GM18858 (cell line): Measurements from ENCODE around the gene TRMT1.

Source experiments
- ATAC-seq: cut with Tn5 transposase; IDR thresholded peaks from one replicate; pipeline ENCODE4 v1.9.1; 2021; ENCODE audit not compliant: unreplicated experiment

Gene TRMT1

DNA sequence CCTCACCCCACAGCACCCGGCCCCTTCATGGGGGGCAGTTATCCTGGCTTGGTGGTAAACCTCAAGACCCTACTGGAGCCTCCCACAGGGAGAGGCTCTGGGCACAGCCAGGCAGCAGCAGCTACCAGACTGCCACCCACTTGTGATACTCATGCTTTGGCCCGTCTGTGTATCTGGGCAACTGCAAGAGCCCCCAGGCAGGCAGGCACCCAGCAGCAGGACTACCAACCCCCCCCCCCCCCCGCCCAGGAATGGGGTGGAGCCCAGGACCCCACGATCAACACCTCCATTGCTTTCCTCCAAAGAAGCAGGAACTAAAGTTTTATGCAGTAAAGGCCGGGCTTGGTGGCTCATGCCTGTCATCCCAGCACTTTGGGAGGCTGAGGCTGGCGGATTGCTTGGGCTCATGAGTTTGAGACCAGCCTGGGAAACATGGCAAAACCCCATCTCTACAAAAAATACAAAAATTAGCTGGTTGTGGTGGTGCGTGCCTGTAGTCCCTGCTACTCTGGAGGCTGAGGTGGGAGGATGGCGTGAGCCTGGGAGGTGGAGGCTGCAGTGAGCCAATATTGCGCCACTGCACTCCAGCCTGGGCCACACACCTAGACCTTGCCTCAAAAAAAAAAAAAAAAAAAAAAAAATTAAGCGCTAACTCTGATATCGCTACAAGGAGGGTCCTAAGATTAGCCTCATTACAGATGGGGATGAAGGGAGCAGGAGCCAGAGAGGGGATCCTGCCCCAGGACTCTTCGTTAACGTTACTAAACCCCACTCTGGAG lies 12.8 kb downstream of the TRMT1 start:
- no peak for ATAC-seq

DNA sequence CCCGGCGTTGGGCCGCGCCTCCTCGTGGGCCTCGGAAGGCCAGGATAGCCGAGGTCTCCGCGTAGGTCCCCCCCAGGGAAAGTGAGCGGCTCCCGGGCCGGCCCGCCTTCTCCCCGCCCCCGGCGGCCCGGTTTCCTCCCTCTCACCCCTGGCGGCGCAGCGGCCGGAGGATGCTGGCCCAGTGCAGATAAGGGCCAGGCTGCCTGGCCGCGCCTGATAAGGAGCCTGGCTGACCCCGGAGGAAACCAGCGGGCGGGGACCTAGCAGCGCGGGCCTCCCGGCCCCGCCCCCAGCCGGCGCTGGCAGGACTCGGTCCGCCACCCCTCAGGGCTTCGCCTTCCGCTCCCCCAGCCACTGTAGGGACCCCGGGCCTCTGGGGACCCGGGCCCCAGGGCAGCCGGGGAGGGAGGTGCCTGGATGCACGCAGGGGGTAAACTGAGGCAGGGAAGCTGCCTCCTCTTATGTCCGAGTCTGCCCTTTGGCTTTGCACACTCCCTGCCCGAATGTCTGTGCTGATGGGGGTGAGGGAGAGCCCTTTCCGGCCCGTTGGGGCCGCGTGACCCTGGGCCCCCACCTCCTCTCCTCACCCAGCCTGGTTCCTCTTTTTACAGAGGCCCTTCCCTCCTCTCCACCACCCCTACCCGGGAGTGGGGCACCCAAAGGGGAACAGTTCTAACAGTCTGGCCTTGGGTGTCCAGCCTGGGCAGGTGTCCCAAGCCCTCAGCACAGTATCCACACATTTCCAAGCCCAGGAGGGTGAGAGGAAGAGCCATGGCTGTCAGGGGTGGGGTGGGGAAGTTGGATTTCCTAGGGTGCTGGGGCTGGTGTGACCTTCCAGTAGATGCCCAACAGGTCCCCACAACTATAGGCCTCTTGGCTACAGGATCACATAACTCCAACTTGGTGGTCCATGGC lies 13.6 kb downstream of the TRMT1 start, which contains the start of gene LYL1:
LYL1 (minus strand) TSS at position 193 of the 915 bp plus-strand sequence. CDS start 1,687 bp downstream, outside the sequence.
- no peak for ATAC-seq

DNA sequence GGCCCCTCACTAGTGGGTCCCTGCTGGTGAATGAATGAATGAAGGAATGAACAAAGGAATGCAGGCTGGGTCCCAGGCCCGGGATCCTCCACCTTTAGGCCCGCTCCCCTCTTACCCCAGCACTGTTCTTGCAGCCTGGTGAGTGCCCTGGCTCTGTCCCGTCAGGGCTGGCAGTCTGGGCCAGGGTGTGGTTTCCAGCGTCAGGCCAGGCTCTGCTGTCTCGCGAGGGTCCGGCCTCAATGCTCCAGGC lies 14.2 kb downstream of the TRMT1 start:
- ATAC-seq: no peak

DNA sequence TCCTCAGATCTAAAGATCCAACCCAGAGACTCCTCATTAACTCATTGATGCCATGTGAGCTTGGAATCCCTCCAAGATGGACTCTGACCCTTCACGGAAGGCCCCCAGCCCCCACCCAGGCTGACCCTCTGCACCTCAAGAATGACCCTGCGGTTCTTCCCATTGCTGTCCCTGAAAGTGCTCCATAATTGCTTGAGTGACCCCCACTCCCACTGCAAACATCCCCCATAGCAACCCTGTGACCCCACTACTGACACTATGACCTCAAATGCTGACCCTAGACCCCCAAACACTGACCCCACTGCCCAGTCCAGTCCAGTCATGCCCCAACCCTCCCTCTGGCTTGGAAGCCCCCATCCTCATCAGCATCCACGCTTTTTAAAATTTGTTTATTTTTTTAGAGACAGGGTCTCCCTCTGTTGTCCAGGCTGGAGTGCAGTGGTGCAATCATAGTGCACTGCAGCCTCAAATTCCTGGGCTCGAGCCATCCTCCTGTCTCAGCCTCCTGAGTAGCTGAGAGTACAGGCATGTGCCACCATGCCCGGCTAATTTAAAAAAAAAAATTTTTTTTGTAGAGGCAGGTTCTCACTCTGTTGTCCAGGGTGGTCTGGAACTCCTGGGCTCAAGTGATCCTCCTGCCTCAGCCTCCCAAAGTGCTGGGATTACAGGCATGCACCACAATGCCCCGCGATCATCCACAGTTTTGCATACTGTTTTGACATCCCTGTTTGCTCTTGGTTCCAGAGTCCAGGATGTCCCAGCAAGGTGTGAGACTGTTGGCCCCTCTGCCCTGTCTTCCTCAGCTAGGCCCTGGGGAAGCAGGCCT lies 14.7 kb downstream of the TRMT1 start:
- ATAC-seq: no peak

DNA sequence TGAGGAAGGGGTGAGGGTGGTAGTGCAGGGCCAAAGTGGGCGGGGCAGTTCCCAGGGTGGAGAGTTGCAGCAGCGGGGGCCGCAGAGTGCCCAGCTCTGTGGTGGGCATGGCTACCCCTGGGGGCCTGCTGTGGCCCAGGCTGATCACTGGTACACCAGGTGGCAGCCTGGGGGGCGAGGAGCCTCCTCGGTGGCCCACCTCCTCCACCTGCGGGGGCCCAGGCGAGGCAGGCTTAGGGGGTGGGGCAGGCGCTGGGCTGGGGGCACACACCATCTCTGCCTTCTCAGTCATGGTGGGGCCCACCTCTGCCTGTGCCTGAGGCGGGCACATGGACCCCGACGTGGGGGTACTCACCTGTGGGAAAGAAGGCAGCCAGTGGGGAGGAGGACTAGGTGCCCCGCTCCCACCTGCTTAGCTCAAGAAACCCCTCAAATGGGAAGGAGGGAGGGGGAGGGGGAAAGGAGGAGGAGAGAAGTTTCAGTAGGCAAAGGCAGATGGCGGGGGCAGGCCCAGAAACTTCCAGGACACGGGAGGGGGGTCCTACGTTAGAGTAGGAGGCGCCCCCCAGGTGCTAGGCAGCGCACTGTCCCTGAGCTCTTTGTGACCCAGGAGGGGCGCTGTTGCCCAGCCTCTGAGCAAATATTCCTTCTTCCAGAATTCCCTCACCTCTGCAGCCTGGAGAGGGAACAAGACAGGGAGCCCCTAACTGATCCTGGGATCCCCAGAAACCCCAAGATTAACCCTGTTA lies 15.5 kb downstream of the TRMT1 start:
- no peak for ATAC-seq

DNA sequence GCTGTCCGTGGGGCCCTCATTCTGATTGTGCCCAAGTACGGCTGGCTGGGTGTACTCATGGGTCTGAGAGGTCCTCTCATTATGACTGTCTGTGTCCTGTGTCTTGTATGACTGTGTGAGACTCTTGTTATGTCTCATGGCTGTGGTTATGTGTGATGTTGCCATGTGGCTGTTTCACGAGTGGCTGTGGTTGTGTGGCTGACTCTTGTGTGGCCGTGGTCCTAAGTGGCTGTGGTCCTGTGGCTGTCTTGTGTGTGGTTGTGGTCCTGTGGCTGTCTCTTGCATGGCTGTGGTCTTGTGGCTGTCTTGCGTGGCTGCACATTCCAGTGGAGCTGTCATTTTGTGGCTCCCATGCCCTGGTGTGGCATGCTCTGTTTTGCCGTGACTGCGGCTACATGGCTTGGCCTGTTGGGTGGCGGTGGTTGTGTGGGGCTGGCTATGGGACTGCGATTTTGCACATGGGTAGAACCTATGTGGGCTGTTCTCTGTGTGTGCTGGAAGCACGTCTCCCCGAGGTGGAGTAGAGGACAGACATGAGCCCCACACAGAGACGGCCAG lies 16.4 kb downstream of the TRMT1 start:
- ATAC-seq: no peak

DNA sequence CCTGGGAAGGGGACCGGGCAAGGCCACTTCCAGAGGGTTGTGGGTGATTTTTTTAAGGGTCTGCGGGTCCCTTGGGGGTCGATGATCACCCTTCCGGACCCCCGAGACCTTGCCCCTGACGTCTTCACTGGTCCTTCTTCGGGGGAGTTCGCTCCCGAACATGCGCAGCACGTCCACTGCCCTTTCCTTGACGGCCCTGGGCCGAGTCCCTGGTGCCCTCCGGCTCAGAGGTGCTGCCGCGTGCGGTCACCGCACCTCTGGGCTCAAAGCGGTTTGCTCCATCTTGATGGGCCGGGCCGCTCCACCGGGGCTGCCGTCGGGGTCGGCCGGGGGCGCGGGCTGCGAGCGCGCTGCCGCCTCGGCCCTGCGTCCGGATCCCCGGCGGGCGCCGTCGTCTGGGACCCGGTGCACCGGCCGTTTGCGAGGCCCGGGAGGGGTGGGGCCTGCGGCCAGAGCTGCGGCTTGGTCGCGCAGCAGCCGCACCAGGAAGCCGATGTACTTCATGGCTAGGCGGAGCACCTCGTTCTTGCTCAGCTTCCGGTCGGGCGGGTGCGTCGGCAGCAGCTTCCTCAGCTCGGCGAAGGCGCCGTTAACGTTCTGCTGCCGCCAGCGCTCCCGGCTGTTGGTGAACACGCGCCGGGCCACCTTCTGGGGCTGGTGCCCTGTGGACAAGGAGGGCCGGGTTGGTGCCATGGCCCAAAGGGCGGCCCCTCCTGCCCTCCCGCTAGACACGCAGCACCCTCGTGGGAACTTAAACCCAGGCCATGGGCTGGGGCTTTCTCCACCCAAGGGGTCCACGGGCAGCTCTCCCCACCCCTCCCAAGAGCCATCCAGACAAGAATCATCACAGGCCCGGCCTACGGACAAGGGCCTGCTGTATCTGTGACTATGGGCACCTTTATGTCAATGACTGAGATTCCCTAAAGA lies 17.2 kb downstream of the TRMT1 start:
- ATAC-seq: no peak

DNA sequence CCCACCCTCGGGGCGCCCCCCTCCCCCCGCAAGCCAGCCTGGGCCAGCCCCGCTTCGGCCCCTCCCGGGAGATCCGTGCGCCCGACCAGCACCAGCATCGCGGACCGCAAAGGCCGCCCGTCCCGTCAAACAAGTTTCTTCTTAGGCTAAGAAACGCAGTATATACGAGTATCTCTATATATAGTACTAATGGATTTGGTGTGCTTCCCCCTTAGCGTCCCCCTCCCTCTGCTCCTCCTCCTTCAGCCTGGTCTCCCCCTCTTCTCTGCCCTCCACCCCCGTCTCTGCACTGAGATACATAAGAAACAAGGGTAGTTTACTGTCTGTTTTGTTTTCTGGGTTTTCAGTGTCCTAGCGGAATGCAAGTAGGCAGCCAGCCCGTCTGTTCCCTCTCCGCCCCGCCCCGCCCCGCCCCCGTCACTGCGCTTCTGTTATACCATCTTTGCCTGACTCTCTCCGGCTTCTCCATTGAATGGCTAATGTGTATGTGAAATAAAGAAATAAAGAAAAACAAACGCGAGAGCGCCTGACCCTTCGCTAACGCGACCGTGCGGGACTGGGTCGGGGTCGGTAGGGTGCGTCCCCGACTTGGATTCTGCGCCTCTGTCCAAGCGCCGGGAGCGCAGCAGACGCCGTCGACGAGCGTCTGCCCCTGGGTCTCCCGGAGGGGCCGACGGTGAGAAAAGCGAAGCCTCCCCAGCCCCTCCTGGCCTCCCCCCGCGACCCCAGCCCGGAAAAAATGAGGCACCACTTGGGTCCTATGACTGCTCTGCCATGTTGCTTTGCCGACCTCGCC lies 18.1 kb downstream of the TRMT1 start:
- no peak for ATAC-seq

DNA sequence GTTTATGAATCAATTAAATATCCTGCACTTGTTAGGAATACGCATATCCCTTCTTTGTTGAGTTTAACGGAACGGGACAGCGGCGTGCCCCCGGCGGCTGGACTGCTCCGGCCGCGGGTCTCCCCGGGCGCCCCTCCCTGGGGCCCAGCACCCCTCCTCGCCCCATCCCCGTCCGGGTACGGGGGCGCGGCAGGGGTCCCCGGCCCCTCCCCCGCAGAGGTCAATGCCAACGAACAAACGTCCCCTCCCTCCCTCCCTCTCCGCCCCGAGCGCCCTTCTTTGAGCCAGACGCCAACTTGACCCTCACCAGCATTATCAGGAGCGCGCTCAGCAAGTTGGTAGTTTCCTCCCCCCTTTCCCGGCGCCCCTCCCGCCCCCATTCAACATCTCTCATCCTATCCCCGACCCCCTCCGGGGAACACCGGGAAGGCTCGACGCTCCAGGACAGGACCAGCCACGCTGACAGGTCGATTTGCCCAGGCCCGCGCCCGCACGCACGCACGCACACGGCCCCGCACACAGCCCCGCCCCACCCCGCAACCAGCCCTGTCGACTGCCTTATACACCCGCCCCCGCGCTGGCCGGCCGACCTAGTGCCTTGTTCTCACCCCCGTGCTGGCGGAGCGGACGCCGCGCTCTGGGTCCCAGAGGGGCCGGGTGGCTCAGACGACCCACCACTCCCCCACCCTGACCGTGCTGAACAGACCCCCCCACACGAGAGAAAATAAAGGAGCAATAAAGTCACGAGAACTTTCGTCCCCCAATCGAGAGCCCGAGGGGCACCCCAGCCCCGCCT lies 18.9 kb downstream of the TRMT1 start:
- no peak for ATAC-seq

DNA sequence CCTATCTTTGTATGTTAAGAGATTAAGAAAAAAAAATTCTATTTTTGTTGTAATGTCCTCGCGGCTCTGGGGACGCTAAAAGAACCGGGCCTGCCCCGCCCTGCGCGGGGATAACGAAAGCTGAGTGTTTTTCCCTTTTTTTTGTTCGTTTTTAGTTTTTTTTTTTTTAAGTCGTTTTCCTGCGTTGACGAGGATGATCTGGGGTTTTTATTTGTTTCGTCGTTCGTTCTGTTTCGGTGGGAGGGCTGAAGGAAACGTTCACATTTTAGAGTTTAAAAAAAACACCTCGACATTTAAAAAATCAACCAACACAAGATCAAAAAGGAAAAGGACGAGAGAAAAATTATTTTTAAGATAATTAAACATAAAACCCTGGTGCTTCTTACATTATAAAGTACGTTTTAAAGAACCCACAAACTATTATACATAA lies 19.5 kb downstream of the TRMT1 start:
- ATAC-seq: no peak

DNA sequence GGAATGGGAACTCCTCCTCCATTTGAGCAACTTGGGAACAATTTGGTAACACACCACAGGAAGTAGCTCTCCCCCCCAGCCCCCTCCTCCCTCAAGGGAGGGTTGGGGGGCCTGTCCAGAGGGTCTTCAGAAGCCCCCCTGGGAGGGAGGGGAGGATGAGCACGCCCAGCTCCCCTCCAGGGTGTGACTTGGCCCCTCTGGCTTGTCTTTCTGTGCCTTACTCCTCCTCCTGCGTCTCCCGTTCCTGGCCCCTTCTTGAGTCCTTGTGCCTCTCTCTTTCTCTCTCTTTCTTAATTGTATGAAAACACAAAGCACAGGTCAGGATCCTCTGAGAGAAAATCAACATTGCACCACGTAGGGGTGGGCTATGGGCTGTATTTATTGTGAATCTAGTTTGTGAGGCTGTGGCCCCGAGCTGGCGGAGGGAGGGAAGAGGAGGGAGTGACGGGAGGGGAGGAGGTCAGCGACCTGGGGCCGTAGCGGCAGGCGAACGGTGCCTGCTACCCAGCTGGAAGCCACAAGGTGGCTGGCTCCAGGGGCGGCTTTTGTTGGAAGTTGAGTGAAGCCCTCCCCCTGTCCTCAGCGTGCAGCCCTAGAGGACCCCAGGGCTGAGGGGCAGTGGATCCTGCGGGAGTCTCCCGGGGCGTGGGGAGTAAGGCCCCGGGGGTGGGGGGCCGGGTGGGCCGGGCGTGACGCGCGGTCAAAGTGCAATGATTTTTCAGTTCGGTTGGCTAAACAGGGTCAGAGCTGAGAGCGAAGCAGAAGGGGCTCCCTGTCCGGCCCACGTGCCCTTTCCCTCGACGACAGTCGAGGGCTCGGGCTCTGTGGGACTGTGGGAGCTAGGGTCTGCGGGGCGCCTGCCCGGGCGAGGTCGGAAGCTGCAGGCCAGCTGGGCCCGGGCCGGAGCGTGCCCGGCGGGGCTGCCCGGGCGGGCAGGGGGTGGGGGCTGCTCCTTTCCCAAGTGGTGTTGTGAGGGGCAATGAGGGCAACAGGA lies 20.3 kb downstream of the TRMT1 start:
- no peak for ATAC-seq

DNA sequence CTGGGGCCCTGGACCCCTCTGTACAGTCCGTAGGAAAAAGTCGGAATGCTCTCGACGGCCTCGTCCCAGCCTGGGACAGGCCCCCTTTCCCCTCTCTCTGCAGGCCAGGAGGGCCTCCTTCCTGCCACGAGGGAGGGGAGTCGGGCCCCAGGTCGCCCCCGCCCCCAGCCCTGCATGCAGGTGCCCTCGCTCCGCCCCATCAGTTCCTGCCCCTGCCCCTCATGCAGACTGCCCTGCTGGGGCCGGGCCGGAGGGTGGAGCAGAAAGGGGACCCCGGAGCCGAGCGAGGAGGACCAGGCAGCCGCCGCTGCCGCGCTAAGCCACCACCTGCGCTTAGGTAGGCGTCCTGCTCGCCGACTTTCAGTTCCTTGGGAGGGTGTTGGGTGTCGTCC lies 21.2 kb downstream of the TRMT1 start:
- no peak for ATAC-seq

DNA sequence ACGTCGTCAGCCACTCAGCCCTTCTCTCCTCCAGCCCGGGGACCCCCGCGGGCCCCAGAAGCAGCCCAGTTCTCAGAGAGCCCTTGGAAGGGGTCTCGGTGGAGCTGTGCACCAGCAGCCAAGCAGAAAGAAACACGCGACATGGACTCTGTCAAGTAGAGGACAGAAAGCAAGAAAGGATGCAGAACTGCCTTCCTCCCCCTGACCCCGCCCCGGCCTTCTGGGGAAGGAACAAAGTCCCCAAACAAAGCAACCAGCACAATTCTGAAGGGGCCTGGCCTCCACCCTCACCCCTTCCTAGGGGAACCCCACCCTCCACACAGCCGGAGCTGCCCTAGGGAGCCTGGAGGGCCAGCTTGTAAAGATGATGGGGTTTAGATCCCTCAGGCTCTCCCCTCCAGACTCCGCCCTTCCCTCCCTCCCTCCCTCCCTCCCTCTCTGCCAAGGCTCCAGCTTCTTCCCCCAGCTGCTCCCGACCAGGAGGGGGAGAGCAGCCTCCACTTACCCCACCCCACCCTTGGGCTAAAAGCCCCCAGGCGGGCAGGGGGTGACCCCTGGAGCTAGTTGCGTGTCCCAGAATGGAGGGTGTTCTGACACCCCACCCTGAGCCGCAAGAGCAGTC lies 21.7 kb downstream of the TRMT1 start:
- ATAC-seq: no peak

DNA sequence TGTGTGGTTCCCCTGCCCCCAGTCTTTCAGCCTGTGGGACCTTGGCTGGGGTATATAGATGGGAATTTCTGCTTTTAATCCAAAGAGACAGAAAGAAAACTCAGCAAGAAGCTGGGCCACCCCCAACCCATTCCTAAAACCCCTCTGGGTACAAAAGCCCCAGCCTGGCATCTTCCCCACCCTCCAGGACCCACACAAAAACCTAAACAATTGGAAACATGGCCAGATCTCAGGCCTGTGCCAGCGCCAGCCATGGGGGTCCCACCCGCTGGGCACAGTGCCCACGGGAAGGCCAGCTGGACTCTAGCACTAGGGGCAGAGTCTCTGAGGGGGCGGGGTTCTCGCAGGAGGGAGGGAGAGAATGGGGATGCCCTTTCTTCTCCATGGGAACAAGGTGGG lies 22.4 kb downstream of the TRMT1 start:
- no peak for ATAC-seq

DNA sequence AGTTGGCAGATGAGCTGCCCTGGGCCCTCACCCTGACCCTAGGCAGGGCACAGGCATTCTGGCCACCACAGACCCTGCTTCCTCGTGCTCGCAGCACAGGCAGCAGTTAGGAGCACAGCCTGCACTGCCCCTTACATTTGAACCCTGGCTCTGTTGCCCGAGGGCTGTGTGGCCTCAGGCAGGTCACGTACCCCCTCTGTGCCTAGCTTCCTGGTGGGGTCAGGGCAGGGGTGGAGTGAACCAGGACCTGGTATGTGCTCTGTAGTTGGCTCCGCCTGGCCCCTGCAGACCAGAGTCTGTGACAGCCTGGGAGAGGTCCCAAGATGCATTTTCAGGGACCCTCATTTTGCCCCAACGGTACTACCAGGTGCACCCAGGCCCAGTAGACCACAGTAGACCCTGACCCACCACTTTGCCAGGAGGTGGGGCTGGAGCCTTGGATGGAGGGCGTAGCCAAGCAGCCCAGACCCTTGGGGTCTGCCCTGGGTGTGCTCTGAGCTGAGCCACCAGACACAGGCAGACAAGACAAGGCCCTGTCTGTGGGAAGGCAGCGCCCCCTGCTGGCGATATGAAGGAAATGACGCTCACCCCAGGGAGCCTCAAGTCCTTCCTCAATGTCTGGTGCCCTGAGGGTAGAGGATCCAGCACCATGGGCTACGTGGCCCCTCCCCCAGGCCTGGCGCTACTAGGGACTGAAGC lies 23.0 kb downstream of the TRMT1 start:
- no peak for ATAC-seq
